Astrocyte of the cerebellum (primary cell): ENCODE results near the gene ARHGAP26.
A peak's percentile ranks its signal among the peaks of the same experiment; 100 is the strongest.

Experiments
- DNase-seq: peaks from one replicate; pipeline ENCODE4 v3.0.0-alpha.2; 2011; ENCODE audit warnings: low read depth
- H3K4me3 ChIP-seq: 2 replicates; pipeline ENCODE4 v1.5.1; 2011; ENCODE audit warnings: mild to moderate bottlenecking, low read depth, low read length, moderate library complexity
- CTCF ChIP-seq: IDR thresholded peaks from 2 replicates; pipeline ENCODE4 v1.5.1; 2012; ENCODE audit warnings: low read length, low read depth, moderate library complexity, mild to moderate bottlenecking; ENCODE audit errors: missing control alignments
- in situ Hi-C: cut with HindIII; loops from 2 replicates; pipeline ENCODE4 v1.10.0; 2017; ENCODE audit warnings: low sequenced_read_pairs

Gene ARHGAP26

DNA sequence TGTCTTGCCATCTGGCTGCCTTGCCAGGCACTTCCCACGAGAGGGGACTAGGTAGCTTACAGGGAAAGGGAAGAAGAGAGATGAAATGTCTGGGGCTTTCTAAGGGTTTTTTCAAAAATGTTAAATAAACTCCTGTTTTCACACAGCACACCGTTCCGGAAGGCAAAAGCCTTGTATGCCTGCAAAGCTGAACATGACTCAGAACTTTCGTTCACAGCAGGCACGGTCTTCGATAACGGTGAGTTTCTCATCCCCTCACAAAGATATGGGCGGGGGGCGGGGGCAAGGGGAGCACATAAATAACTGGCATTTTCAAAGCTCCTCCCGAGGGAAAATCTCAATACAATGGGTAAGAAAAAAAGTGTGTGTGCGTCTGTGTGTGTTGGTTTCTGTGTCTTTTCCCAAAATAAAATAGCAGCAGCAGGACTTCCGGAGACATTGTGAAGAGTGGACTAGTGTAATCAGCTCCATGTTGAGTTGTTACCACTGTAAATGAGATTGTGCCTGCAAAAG, 443.7 kb downstream of the ARHGAP26 start:
- H3K4me3 ChIP-seq = no peak overlapping the region
- DNase-seq = no peak
- TF ChIP-seq CTCF = peak; percentile 33
- in situ Hi-C loops = no loop called here

DNA sequence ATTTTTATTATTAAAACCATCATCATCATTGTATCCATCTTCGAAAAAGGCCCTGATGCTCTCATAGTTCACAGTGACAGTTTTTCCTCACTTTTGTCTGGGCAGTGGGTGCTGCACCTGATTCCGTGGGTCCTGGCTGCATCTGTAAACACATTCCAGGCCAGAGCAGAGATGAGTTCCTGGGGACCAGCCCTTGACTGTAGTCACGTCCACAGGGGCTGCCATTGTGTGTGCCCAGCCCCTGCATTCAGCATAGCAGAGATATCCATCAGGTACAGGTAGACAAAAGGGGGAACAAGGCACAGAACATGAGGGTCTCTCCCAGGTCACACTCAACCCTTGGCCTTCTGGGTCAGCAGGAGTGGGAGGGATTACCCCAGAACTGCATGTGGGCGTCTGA, 444.3 kb downstream of the ARHGAP26 start:
- TF ChIP-seq CTCF = no peak
- no peak for DNase-seq
- in situ Hi-C loops = no loop called here
- H3K4me3 ChIP-seq = no peak overlapping the region

GRCh38 chr5:143214890-143215289, 444.7 kb downstream of the ARHGAP26 start:
- no peak for TF ChIP-seq CTCF
- DNase-seq = no peak
- no peak overlapping the region for H3K4me3 ChIP-seq
- in situ Hi-C loops = no loop called here

- H3K4me3 ChIP-seq = no peak overlapping the region
- no peak for DNase-seq
- in situ Hi-C loops = no loop called here
- TF ChIP-seq CTCF = no peak
These were observed 445.5 kb downstream of the ARHGAP26 start for GRCh38 chr5:143215690-143216089.

GRCh38 chr5:143216211-143216610, 446.0 kb downstream of the ARHGAP26 start:
- DNase-seq = no peak
- no peak for TF ChIP-seq CTCF
- no peak overlapping the region for H3K4me3 ChIP-seq
- in situ Hi-C loops = no loop called here

- no peak for DNase-seq
- no peak for TF ChIP-seq CTCF
- no peak overlapping the region for H3K4me3 ChIP-seq
- in situ Hi-C loops = no loop called here
These were observed 447.1 kb downstream of the ARHGAP26 start for GRCh38 chr5:143217065-143217803.
